GM21723 (cell line): ENCODE measurements around the gene ARHGAP45.
"Not testable (repeated sequence)": the region's sequence is repeated elsewhere in the genome, so short reads cannot be mapped to it uniquely, and the experiment has no call there.

Experiments used
- ATAC-seq: cut with Tn5 transposase; IDR thresholded peaks from one replicate; pipeline ENCODE4 v1.9.1; 2021; ENCODE audit warnings: mild to moderate bottlenecking, moderate library complexity; ENCODE audit not compliant: unreplicated experiment

ARHGAP45 gene

DNA sequence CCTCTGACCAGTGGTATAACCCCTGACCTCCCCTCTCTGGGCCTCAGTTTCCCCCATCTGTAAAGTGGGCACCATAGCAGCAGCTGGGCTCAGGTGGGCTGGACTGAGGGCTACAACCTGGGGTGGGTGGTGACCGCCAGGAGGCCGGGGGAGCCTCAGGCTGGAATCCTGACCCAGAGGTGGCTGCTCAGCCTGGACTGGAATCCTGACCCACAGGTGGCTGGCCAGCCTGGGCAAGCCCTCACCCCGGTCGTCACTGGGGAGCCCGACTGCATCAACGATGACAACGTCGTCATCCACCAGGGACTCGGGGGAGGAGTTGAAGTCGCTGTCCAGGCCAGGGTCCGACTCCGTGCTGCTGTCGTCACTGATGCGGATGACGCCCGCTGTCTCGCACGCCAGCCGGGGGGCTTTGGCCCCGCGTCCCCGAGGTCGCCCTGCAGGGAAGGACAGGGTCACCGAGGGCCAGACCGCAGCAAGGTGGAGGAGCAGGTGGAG lies 47.1 kb downstream of the ARHGAP45 start:
- ATAC-seq: no peak

DNA sequence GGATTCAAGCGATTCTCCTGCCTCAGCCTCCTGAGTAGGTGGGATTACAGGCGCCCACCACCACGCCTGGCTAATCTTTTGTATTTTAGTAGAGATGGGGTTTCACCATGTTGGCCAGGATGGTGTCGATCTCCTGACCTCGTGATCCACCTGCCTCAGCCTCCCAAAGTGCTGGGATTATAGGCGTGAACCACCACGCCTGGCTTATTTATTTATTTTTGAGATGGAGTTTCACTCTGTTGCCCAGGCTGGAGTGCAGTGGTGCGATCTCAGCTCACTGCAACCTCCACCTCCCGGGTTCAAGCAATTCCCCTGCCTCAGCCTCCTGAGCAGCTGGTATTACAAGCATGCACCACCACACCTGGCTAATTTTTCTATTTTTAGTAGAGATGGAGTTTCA lies 47.8 kb downstream of the ARHGAP45 start:
- not testable (repeated sequence) for ATAC-seq

DNA sequence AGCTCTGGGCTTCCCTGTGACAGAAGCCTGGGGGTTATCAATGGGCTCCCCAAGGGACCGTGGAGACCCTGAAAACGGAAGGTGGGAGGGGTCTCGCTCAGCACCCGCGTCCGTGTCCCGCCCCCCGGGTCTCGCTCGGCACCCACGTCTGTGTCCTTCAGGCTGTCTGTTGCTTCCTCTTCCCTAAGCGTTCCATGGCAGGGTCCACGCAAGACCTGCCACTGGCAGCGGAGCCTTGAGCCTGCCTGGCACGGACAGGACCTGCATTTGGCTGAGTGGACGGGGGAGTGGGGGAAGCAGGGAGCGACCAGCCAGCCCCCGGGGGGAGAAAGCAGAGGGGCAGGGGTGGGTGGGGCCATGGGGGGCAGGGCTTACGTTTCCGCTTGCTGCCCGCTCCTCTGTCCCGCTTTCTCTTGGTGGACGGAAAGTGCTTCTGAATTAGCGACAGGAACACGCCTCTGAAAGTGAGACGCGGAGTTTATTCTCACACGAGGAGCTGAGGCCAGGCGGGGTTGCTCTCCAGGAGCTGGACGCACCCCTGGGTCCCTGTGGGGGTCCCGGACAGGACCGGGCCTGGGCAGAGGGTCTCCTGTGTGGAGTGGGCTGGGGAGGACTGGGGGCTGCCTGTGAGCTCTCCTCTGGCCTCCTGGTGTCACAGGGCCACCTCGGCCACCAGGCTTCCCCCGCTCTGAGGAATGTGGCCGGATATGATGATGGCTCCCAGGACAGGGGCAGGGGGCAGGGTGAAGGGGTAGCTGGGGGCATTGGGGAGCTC lies 48.9 kb downstream of the ARHGAP45 start:
- no peak for ATAC-seq

- ATAC-seq: no peak
Measured at GRCh38 chr19:1116726-1117581, 50.0 kb downstream of the ARHGAP45 start.

- ATAC-seq: no peak
Measured at GRCh38 chr19:1117654-1118053, 50.7 kb downstream of the ARHGAP45 start.

DNA sequence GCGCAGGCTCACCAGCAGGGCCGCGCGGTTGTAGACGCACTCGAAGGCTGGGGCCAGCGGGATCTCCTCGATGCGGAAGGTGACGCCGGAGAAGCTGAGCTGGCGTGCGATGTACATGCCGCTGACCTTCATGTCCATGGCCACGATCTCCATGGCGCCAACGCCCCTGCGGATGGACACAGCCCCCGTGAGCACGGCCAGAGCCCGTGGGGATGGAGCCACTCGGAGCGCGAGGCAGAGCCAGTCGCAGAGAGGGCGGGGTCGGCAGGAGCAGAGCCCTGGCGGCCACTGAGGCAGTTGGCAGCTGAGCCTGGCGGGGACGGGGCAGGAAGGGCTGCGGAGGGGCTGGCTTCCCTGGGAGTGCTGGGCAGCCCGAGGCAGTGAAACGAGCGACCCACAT lies 52.0 kb downstream of the ARHGAP45 start:
- ATAC-seq: no peak

DNA sequence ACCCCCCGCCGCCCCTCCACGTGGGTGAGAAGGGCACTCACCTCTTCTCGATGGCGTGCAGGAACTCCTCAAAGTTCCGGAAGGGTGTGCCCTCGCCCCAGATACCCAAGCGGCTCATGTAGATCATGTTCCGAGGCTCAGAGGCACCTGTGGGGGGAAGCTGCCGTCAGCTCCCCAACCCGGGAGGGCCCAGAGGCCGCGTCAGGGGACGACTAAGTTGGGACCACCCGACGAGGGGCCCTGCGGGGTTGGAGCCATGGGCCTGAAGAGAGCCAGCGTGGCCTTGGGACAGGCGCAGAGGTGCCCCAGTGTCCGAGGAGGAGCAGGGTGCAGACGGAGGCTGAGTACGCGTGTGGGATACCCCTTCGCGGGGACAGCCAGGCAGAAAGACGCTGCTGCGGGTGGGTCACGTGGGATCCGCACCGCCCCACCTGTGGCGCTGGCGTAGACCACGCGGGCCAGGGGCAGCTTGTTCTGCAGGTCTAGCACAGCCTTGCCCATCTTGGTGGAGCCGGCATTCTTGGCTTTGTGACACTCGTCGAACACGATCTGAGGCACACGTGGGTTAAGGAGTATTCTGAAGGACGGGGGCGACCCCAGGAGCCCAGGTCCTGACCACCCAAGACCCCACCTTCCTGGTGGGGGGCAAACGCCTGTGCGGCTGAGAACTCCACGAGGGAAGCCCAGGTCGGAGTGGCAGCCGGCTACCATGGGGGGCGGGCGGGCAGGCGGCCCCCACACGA lies 52.7 kb downstream of the ARHGAP45 start:
- ATAC-seq: no peak

DNA sequence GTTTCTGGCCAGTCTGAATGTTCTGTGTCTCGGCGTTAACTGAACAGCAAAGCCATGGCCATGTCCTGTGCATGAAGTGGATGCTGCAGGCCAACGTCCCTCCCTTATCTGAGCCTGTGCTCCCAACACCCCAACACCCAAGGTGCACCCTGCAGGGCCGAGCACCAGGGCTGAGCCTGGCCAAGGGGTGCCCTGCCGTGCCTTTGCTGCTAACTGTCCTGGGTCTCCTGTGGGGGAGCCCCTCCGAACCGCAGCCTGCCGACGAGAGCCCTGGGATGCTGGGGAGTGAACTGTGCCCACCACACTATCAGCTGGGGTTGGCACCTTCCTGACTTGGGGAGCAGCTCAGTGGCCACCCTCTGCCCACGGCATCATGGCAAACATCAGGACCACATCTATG lies 54.4 kb downstream of the ARHGAP45 start:
- no peak for ATAC-seq

DNA sequence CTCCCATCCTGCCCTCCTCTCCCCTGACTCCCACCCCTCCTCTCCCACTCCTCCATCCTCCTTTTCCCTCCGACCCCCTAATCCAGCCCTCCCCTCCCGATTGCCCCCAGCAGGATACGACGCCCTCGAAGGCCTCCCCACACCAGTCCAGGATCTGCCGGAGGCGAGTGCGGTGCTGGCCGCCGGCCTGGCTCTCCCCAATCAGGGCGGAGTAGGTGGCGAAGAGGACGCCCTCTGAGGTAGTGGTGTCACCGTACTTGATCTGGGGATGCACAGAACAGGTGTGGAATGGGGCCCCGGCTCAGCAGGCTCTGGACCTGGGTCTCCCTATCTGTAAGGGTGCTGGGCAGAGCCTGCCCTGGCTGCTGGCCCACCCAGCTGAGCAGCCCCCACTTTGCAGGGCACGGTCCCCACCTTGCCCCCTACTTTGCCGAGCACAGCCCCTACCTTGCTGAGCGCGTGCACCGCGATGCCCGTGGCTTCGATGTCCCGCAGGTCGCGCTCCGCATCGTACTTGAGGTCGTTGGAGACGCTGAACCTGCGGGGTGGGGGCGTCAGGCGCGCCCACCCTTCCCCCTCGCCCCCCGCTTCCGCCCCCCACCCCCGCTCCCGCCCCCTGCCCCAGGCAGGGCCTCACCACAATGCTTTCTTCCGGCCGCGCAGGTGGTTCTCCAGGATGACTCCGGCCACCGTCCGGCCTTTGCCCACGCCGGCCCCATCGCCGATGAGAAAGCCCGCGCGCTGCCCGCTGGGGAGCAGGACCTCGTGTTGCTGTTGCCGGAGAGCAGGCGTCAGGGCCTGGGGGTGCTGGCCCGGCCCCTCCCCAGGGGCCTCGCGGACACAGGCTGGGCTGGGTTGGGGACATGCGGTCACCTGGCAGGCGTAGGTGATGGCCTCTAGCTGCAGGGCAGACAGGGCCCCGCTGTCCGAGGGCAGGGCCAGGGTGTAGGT lies 55.3 kb downstream of the ARHGAP45 start:
- no peak for ATAC-seq

GRCh38 chr19:1122972-1123363 lies 56.0 kb downstream of the ARHGAP45 start:
- ATAC-seq: no peak

- ATAC-seq: no peak
Measured at GRCh38 chr19:1123381-1123780, 56.4 kb downstream of the ARHGAP45 start.

- ATAC-seq: no peak
Measured at GRCh38 chr19:1123885-1124677, 57.1 kb downstream of the ARHGAP45 start.

DNA sequence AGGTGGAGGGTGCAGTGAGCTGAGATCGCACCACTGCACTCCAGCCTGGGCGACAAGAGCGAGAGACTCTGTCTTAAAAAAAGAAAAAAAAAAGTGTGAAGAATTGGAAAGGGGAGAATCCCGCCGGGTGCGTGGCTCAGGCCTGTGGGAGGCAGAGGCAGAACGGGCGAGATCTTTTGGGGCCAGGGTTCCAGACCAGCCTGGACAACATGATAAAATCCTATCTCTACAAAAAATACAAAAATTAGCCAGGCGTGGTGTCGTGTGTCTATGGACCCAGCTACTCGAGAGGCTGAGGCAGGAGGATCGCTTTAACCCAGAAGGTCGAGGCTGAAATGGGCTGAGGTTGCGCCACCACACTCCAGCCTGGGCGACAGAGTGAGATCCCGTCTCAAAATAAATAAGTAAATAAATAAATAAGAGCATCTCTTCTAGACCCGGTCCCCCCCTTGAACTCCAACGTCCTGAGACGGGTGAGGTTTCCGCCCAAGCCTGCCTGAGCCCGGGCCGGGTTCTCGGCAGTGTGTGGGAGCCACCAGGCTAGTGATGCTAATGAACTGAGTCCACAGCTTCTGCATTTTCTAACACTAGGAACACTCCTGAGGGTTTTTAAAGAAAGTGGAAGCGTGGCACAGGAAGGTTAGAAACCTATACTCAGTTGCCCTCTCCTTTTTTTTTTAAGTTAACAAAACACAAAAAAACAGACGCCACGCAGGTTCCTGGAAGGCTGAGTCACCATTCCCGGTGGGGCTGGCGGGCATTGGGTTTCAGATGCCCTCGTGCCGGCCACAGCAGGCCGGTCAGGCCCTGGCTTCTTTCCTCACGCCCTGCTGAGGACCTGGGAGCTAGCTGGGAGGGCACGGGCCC lies 58.9 kb downstream of the ARHGAP45 start:
- ATAC-seq: no peak

DNA sequence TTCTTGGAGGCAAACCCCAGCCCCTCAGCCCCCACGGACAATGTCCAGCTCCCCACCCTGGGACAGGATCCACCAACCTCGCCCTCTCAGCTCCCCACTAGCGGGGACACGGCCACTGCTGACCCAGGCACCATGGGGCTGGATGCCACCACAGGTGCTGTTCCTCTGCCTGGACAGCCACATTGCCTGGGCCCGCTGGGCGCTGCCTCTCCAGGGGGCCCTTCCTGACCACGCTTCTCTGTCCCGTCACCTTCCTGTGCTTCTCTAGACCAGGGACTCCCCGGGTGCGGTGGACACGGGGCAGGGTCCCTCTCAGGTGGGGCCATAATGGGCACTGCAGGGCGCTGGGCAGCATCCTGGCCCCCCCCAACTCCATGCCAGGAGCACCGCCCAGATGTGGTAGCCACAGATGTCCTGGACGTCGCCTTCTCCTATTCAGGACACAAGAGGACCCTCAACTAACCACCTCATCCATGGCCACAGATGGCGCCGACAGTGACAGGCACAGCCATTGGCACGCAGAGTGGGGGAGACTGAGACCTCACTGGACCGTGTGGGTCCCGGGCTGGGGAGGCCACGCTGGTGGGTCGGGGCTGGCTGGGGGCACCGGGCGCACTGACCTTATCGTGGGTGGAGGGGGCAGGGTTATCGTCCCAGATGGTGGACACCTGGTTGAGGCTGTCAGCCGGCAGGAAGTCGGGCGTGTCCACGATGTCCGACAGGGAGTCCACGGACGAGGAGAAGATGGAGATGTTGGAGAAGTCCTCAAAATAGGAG lies 60.2 kb downstream of the ARHGAP45 start:
- ATAC-seq: no peak

DNA sequence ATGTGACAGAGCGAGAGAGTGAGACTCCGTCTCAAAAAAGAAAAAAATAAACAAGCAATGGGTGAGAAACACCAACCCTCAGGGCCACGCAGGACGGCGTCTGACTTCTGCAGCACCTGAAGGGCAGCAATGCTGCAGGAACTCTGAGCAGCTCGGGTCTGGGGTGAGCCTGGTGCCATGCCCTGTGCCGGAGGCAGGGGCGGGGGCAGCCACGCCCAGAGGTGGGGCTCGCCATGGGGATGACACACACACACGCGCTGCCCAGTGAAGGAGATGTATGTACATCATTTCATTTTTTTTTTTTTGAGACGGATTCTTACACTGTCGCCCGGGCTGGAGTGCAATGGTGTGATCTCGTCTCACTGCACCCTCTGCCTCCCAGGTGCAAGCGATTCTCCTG lies 61.1 kb downstream of the ARHGAP45 start:
- no peak for ATAC-seq

DNA sequence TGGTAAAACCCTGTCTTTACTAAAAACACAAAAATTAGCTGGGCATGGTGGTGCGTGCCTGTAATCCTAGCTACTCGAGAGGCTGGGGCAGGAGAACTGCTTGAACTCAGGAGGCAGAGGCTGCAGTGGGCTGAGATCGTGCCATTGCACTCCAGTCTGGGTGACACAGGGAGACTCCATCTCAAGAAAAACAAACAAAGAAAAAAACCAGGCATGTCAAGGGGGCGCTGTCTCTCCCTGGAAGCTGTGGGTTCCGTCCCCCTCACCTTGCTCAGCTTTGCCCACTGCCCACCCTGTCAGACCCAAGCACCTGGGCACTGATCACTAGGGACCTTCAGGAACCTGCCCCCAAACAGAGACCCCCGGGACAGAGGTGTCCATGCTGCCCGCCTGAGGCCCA lies 62.1 kb downstream of the ARHGAP45 start:
- ATAC-seq: not testable (repeated sequence)

DNA sequence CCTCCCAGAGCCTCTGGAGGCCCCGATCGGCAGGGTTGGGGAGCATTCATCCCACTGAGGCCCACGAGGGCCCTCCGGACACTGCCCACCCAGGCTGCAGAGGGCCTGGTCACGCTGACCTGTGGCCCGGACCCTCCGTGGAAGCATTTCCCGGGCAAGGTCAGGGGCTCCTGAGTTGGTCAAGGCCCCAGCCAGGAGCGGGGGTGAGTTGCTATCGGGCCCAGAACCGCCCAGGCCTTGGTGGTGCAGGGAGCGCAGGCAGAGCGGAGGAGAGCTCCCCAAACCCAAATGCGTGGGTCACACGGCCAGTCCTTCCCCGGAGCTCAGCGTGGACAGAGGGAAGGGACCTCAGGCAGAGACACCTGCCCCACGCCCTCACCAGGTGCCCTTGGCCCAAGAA lies 62.6 kb downstream of the ARHGAP45 start:
- ATAC-seq: no peak
